NCI-H460 (cell line): Measurements from ENCODE around the gene CDH26. TPM values are rescaled to one million over a fixed set of nuclear protein-coding genes. Genes with fewer than 3 reads are reported as not detected.
A peak's percentile ranks its signal among the peaks of the same experiment; 100 is the strongest.
"Not testable (repeated sequence)": the region's sequence is repeated elsewhere in the genome, so short reads cannot be mapped to it uniquely, and the experiment has no call there.

Experiments used
- DNase-seq: peaks from one replicate; pipeline ENCODE4 v3.0.0-alpha.2; 2016; ENCODE audit warnings: low read depth; ENCODE audit errors: extremely low read depth
- total RNA-seq: library from RNA; depleted of rRNA; stranded (reverse); fragments of >200 nt; shearing (Covaris generic); gene quantifications from 2 replicates; pipeline ENCODE4 v1.2.3, GENCODE V29; 2014

The CDH26 gene
- total RNA-seq, 1 experiment from 2014 or later: 0.22 TPM

- DNase-seq: no peak
Measured at GRCh38 chr20:60040471-60041162, 82.4 kb downstream of the CDH26 start.

GRCh38 chr20:60041436-60042165 lies 83.4 kb downstream of the CDH26 start:
- not testable (repeated sequence) for DNase-seq

GRCh38 chr20:60043435-60043834 lies 85.2 kb downstream of the CDH26 start:
- no peak for DNase-seq

- DNase-seq: no peak
Measured at GRCh38 chr20:60046011-60046413, 87.8 kb downstream of the CDH26 start.

GRCh38 chr20:60046436-60046835 lies 88.2 kb downstream of the CDH26 start:
- DNase-seq: no peak

- DNase-seq: no peak
Measured at GRCh38 chr20:60046860-60047259, 88.6 kb downstream of the CDH26 start.

- no peak for DNase-seq
Measured at GRCh38 chr20:60048634-60049521, 90.7 kb downstream of the CDH26 start.

GRCh38 chr20:60049601-60050000 lies 91.4 kb downstream of the CDH26 start:
- DNase-seq: no peak

- no peak for DNase-seq
Measured at GRCh38 chr20:60050193-60050947, 92.1 kb downstream of the CDH26 start.

- no peak for DNase-seq
Measured at GRCh38 chr20:60051911-60052310, 93.7 kb downstream of the CDH26 start.

- DNase-seq: no peak
Measured at GRCh38 chr20:60052322-60052721, 94.1 kb downstream of the CDH26 start.

GRCh38 chr20:60053125-60053817 lies 95.0 kb downstream of the CDH26 start:
- DNase-seq: no peak

GRCh38 chr20:60053818-60054190 lies 95.6 kb downstream of the CDH26 start:
- DNase-seq: no peak

- DNase-seq: no peak
Measured at GRCh38 chr20:60054716-60055634, 96.8 kb downstream of the CDH26 start.

GRCh38 chr20:60055740-60056139 lies 97.5 kb downstream of the CDH26 start:
- DNase-seq: no peak

GRCh38 chr20:60056407-60057122 lies 98.3 kb downstream of the CDH26 start:
- no peak for DNase-seq

- peak; percentile 51 for DNase-seq
Measured at GRCh38 chr20:60057123-60057865, 99.1 kb downstream of the CDH26 start.
